ENCODE data around the gene TSPAN33. TPM values are rescaled to one million over a fixed set of nuclear protein-coding genes. Genes with fewer than 3 reads are reported as not detected.
A peak's percentile ranks its signal among the peaks of the same experiment; 100 is the strongest.

Gene TSPAN33
- total RNA-seq, 1 experiment from 2014 or later = 1.6 TPM

DNA sequence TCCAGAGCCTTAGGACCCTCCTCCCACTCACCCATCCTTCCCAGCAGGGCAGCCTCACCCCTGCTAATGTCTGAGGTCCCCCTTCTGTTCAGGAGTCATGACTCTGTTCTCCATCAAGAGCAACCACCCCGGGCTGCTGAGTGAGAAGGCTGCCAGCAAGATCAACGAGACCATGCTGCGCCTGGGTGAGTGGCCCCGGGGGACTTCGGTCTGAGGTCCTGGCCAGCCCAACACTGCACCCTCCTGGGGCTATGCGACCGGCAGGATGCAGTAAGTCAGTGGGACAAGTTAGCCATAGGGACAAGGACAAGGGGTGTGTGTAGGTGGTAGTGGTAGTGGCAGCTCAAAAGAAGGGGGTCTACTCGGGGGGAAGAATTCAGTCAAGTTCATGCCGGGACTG, 64.2 kb downstream of the TSPAN33 start:
- ChIA-PET POLR2A (ENCODE audit: low non-redundant PET) (no interaction called here), CTCF (no interaction called here)
- H3K36me3 ChIP-seq (ENCODE audit: insufficient read depth, low read length, poor library complexity, severe bottlenecking) = peaks cover 24% of the 10 kb centered on the region
- intact Hi-C loops (cut with micrococcal nuclease; ENCODE audit: unreplicated experiment) = no loop called here
- BruUV-seq (replicated peaks) = no TSS peak
- no peak overlapping the region for H3K4me3 ChIP-seq (ENCODE audit: low read depth, low read length, poor library complexity, severe bottlenecking)
- no peaks in the 10 kb centered on the region for H3K9me3 ChIP-seq (ENCODE audit: low read depth, low read length, poor library complexity, severe bottlenecking)
- no peaks in the 10 kb centered on the region for H3K27me3 ChIP-seq (replicated peaks; ENCODE audit: insufficient read depth, low read depth, low read length, poor library complexity)
- TF ChIP-seq EZH2 (IDR thresholded peaks at IDR 0.05; ENCODE audit: borderline replicate concordance, low read depth, low read length, poor library complexity, severe bottlenecking) = no peak
- no peak for TF ChIP-seq CTCF (conservative IDR thresholded peaks at IDR 0.05; ENCODE audit: low read depth, low read length)
- DNase-seq (ENCODE audit: low spot score) = no peak
- H3K4me1 ChIP-seq (ENCODE audit: insufficient read depth, low read length, poor library complexity, severe bottlenecking) = no peaks in the 10 kb centered on the region
- H3K27ac ChIP-seq (ENCODE audit: low read depth, low read length, poor library complexity, severe bottlenecking) = no peak overlapping the region

DNA sequence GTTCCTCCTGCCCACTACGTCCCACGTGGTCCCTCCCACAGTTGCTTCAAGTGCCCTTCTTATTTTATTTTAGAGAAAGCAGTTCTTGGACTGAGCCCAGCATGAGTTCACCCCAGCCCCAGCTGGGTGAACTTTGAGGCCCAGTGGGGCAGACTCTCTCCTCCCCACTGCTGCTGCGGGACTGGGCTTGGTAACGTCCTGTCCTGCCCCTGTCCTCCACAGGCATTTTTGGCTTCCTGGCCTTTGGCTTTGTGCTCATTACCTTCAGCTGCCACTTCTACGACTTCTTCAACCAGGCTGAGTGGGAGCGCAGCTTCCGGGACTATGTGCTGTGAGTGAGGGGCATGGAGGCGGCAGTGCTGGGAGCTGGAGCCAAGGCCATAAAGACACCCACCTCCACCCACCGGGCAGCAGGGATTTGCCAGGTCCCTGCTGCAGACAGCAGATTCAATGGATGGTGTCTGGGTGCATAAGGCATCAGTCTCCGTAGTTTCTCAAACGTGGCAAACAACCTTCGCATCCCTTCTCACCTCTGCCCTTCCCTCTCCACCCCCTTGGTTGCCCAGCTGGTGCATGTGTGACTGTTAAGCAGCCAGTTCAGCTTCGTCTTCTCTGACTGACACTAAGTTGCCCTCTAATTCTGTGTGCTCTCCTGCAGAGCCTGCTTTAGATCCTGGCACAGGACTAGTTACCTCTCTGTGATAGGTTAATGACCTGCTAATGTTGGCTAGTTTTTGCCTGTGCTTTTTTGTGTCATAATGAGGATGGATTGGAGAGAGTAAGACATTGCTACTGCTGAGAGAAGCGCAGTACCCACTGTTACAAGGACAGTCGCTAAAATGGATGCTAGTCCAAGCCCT, 64.8 kb downstream of the TSPAN33 start:
- Histone ChIP-seq H3K9me3 (ENCODE audit: low read depth, low read length, poor library complexity, severe bottlenecking) (no peaks in the 10 kb centered on the region), H3K27me3 (replicated peaks; ENCODE audit: insufficient read depth, low read depth, low read length, poor library complexity) (no peaks in the 10 kb centered on the region), H3K27ac (ENCODE audit: low read depth, low read length, poor library complexity, severe bottlenecking) (no peak overlapping the region), H3K36me3 (ENCODE audit: insufficient read depth, low read length, poor library complexity, severe bottlenecking) (peaks cover 24% of the 10 kb centered on the region), H3K4me3 (ENCODE audit: low read depth, low read length, poor library complexity, severe bottlenecking) (no peak overlapping the region), H3K4me1 (ENCODE audit: insufficient read depth, low read length, poor library complexity, severe bottlenecking) (no peaks in the 10 kb centered on the region)
- intact Hi-C loops (cut with micrococcal nuclease; ENCODE audit: unreplicated experiment) = no loop called here
- POLR2A ChIA-PET (ENCODE audit: low non-redundant PET) = no interaction called here
- no TSS peak for BruUV-seq (replicated peaks)
- no peak for DNase-seq (ENCODE audit: low spot score)
- CTCF ChIA-PET = interaction anchor here (0.6 to 2.1 kb wide), 2 partner anchors 45 to 266 kb away, joined by 3 to 12 read pairs; no protein-coding TSS in a partner anchor
- TF ChIP-seq EZH2 (IDR thresholded peaks at IDR 0.05; ENCODE audit: borderline replicate concordance, low read depth, low read length, poor library complexity, severe bottlenecking) (no peak), CTCF (conservative IDR thresholded peaks at IDR 0.05; ENCODE audit: low read depth, low read length) (no peak)

- ChIA-PET CTCF (interaction anchor here (0.5 to 2.1 kb wide), 2 partner anchors 47 to 80 kb away, joined by 8 to 12 read pairs; no protein-coding TSS in a partner anchor), POLR2A (ENCODE audit: low non-redundant PET) (no interaction called here)
- no peaks in the 10 kb centered on the region for H3K27me3 ChIP-seq (replicated peaks; ENCODE audit: insufficient read depth, low read depth, low read length, poor library complexity)
- BruUV-seq (replicated peaks) = no TSS peak
- peak; percentile 52 for DNase-seq (ENCODE audit: low spot score)
- H3K36me3 ChIP-seq (ENCODE audit: insufficient read depth, low read length, poor library complexity, severe bottlenecking) = peaks cover 24% of the 10 kb centered on the region
- TF ChIP-seq CTCF (conservative IDR thresholded peaks at IDR 0.05; ENCODE audit: low read depth, low read length) = peak; percentile 86
- no peak for TF ChIP-seq EZH2 (IDR thresholded peaks at IDR 0.05; ENCODE audit: borderline replicate concordance, low read depth, low read length, poor library complexity, severe bottlenecking)
- H3K27ac ChIP-seq (ENCODE audit: low read depth, low read length, poor library complexity, severe bottlenecking) = no peak overlapping the region
- no peaks in the 10 kb centered on the region for H3K9me3 ChIP-seq (ENCODE audit: low read depth, low read length, poor library complexity, severe bottlenecking)
- intact Hi-C loops (cut with micrococcal nuclease; ENCODE audit: unreplicated experiment) = loop anchor here (1.0 to 10.0 kb wide), 3 partner anchors 46 to 783 kb away; no protein-coding TSS in a partner anchor
- no peaks in the 10 kb centered on the region for H3K4me1 ChIP-seq (ENCODE audit: insufficient read depth, low read length, poor library complexity, severe bottlenecking)
- H3K4me3 ChIP-seq (ENCODE audit: low read depth, low read length, poor library complexity, severe bottlenecking) = no peak overlapping the region
These were observed 65.9 kb downstream of the TSPAN33 start for GRCh38 chr7:129210256-129210988.
